ENCODE data around the gene TINAGL1.
A peak's percentile ranks its signal among the peaks of the same experiment; 100 is the strongest.

Gene TINAGL1, protein sequence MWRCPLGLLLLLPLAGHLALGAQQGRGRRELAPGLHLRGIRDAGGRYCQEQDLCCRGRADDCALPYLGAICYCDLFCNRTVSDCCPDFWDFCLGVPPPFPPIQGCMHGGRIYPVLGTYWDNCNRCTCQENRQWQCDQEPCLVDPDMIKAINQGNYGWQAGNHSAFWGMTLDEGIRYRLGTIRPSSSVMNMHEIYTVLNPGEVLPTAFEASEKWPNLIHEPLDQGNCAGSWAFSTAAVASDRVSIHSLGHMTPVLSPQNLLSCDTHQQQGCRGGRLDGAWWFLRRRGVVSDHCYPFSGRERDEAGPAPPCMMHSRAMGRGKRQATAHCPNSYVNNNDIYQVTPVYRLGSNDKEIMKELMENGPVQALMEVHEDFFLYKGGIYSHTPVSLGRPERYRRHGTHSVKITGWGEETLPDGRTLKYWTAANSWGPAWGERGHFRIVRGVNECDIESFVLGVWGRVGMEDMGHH

DNA sequence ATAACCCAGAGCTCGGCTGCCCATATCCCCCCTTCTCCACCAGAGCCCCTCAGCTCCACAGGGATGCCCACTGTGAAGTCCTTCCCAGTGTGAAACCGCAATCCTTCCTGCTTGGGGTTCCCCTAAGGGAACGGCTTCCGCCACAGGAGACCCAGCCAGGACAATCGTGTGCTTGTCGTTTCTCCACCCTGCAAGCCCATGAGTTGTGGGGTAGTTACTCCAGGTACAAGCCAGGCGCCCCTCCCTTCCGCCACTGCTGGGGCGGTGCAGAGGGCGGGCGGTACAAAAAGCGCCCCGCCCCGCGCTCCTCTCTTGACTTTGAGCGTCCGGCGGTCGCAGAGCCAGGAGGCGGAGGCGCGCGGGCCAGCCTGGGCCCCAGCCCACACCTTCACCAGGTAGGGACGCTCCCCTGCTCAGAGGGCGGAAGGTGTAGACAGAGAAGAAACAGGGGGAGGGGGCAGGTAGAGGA lies at the start of gene TINAGL1:
Gene TINAGL1, plus strand, starts transcription at position 315 of the 469 bp plus-strand sequence. CDS start 634 bp downstream, outside the sequence.
- no peak for DNase-seq (ENCODE audit: low spot score)
- Mint-ChIP-seq H3K4me1 (ENCODE audit: low read depth) (peaks cover 3% of the 10 kb centered on the region), H3K27ac (no peak within 1 kb of the TSS), H3K27me3 (ENCODE audit: low read depth) (peaks cover 9% of the 10 kb centered on the region), H3K36me3 (ENCODE audit: low read depth) (no peaks in the 10 kb centered on the region), H3K9me3 (no peaks in the 10 kb centered on the region), H3K4me3 (no peak within 1 kb of the TSS)

DNA sequence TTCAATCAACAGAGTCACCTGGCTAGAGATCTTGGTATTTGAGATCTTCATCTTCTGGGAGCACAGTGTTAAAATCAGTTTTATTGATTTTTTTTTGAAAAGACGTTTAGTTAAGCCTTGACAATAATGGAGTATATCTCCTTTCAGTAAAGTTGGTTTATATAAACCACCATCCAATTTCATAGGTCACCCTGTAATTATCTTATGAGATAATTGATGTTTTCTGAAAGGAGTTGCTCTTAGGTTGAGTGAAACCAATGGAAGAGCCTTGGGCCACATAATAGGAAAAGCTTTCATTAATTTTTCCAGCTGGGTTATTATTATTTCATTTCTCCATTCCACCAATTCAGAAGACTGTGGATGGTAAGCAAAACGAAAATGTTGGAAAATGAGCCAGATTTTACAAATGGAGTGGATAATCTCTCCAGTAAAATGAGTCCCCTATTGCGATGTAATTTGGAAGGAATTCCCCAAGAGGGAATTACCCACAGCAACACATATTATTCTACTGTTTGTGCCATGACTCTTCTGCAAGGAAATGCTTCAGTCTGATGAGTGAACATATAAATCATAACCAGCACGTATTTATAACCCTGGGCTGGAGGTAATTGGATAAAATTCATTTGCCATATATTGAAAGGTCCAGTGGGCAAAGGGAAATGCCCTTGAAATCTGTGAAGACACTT lies 46.2 kb upstream of the TINAGL1 start:
- no peaks in the 10 kb centered on the region for H3K36me3 Mint-ChIP-seq (ENCODE audit: low read depth)
- H3K9me3 Mint-ChIP-seq, result no peaks in the 10 kb centered on the region
- no peak overlapping the region for H3K27ac Mint-ChIP-seq
- DNase-seq (ENCODE audit: low spot score), result no peak
- no peak overlapping the region for H3K4me3 Mint-ChIP-seq
- no peaks in the 10 kb centered on the region for H3K4me1 Mint-ChIP-seq (ENCODE audit: low read depth)
- peaks cover 33% of the 10 kb centered on the region for H3K27me3 Mint-ChIP-seq (ENCODE audit: low read depth)

DNA sequence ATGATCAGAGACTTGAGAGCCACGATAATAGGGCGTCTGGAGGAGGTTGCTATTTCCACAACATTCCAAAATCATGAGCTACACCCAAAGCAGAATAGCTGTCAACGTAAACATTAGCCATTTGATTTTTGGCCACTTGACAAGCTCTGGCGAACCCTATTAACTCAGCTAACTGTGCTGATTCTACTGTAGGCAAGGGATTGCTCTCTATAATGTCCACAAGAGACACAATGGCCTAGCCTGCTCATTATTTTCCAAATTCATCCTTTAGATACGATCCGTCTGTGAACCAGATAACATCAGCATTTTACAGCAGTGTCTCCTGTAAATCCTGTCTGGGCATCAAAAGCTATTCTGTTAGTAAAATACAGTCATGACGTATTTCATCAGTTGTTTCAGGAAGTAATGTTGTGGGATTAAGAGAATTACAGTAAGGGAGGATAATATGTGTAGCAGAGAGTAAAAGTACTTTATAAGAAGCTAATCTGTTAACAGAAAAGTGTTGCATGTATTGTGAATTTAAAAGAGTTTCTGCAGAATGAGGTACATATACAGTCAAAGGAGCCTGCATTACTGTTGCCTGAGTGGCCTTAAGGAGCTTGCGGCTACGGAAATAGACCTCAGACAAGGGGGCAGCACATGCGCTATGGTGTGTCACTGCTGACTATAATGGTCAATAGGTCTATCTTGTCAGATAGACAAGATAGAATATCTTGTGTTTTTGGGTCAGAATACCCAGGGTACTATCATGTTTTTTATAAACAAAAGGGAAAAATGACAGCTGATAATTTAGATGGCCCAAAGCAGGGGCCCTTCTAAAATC lies 44.9 kb upstream of the TINAGL1 start:
- no peak overlapping the region for H3K27ac Mint-ChIP-seq
- peaks cover 35% of the 10 kb centered on the region for H3K27me3 Mint-ChIP-seq (ENCODE audit: low read depth)
- H3K9me3 Mint-ChIP-seq, result no peaks in the 10 kb centered on the region
- H3K4me3 Mint-ChIP-seq, result no peak overlapping the region
- DNase-seq (ENCODE audit: low spot score), result no peak
- H3K36me3 Mint-ChIP-seq (ENCODE audit: low read depth), result no peaks in the 10 kb centered on the region
- peaks cover 9% of the 10 kb centered on the region for H3K4me1 Mint-ChIP-seq (ENCODE audit: low read depth)

DNA sequence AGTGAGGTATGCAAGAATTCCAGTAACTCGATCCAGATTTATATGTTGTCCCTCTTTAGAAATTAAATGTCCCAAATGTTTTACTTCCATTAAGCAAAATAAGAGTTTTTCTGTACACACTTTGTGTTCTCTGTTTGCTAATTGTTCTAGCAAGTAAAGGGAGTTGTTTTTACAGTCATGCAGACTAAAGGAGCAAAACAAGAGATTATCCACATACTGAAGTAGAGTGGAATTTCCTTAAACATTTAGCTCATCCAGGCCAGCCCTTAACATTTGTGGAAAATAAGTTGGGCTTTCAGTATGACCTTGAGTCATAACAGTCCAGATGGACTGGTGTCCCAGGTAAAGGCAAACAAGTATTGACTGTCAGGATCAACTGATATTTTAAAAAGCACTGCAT lies 44.1 kb upstream of the TINAGL1 start:
- no peak for DNase-seq (ENCODE audit: low spot score)
- no peak overlapping the region for H3K4me3 Mint-ChIP-seq
- peaks cover 35% of the 10 kb centered on the region for H3K27me3 Mint-ChIP-seq (ENCODE audit: low read depth)
- peaks cover 9% of the 10 kb centered on the region for H3K4me1 Mint-ChIP-seq (ENCODE audit: low read depth)
- H3K9me3 Mint-ChIP-seq, result no peaks in the 10 kb centered on the region
- H3K36me3 Mint-ChIP-seq (ENCODE audit: low read depth), result no peaks in the 10 kb centered on the region
- no peak overlapping the region for H3K27ac Mint-ChIP-seq

DNA sequence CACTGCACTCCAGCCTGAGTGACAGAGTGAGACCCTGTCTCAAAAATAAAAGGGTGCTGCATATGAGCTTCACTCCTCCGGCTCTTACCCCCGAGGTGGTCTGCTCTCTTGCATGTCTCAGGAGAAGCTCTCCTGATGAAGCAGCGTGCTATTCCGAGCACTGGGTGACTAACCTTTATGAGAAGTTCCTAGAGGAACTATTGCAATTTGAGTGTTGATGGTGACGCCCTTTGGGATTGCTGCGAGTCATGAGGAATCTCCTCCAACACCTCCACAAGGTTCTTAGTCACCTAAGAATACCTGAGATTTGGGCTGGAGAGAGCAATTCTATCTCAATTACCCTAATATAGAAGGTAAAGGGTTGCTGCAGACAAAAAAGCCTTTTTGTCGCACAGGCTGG lies 40.8 kb upstream of the TINAGL1 start:
- no peak for DNase-seq (ENCODE audit: low spot score)
- Mint-ChIP-seq H3K9me3 (no peaks in the 10 kb centered on the region), H3K27me3 (ENCODE audit: low read depth) (peaks cover 26% of the 10 kb centered on the region), H3K4me1 (ENCODE audit: low read depth) (peaks cover 9% of the 10 kb centered on the region), H3K27ac (no peak overlapping the region), H3K36me3 (ENCODE audit: low read depth) (no peaks in the 10 kb centered on the region), H3K4me3 (no peak overlapping the region)

DNA sequence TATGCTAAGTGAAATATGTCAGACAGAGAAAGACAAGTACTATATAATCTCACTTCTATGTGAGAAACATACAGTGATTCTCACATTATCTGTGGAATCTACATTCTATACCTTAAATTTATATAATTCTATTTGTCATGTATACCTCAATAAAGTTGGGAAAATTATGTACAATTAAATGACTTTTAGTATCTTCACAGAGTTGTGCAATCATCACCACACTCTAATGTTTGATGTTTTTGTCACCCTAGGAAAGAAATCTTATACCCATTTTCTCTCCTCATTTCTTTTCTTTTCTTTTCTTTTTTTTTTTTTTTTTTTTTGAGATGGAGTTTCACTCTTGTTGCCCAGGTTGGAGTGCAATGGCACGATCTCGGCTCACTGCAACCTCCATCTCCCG lies 37.0 kb upstream of the TINAGL1 start:
- H3K36me3 Mint-ChIP-seq (ENCODE audit: low read depth), result no peaks in the 10 kb centered on the region

DNA sequence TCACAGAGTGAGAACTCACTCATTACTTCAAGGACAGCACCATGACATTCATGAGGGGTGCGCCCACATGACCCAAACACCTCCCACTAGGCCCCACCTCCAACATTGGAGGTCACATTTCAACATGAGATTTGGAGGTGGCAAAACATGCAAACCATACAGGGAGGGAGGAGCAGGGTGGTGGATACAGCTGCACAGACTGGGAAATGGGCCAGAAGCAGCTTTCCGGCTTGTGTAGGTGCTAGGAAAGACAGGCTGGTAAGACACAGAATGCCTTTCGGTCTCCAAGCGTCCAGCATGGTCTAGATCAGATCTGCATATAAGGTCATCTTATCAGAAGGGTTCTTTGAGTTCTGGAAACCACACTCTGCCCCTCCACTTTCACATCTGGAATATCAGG lies 35.1 kb upstream of the TINAGL1 start:
- H3K27me3 Mint-ChIP-seq (ENCODE audit: low read depth), result peaks cover 5% of the 10 kb centered on the region
- no peak for DNase-seq (ENCODE audit: low spot score)
- peaks cover 2% of the 10 kb centered on the region for H3K4me1 Mint-ChIP-seq (ENCODE audit: low read depth)
- no peak overlapping the region for H3K27ac Mint-ChIP-seq
- no peaks in the 10 kb centered on the region for H3K36me3 Mint-ChIP-seq (ENCODE audit: low read depth)
- H3K4me3 Mint-ChIP-seq, result no peak overlapping the region
- H3K9me3 Mint-ChIP-seq, result no peaks in the 10 kb centered on the region

More for the DNA sequence above, 37.0 kb upstream of the TINAGL1 start:
- no peak for DNase-seq (ENCODE audit: low spot score)
- Mint-ChIP-seq H3K27me3 (ENCODE audit: low read depth) (peaks cover 15% of the 10 kb centered on the region), H3K9me3 (no peaks in the 10 kb centered on the region), H3K4me1 (ENCODE audit: low read depth) (peaks cover 9% of the 10 kb centered on the region), H3K4me3 (no peak overlapping the region), H3K27ac (no peak overlapping the region)

DNA sequence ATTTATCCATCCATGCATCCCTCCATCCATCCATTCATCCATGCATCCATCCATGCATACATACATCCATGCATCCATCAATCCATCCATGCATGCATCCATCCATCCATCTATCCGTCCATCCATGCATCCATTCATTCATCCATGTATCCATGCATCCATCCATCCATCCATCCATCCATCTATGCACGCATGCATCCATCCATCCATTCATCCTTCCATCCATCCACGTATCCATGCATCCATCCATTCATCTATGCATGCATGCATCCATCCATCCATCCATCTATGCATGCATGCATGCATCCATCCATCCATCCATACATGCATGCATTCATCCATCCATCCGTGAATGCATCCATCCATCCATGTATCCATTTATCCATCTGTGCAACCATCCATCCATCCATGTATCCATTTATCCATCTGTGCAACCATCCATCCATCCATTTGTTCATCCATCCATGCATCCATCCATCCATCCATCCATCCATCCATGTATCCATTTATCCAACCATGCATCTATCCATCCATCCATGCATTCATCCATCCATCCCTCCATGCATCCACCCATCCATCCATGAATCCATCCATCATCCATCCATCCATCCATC lies 30.3 kb upstream of the TINAGL1 start:
- H3K4me1 Mint-ChIP-seq (ENCODE audit: low read depth), result peaks cover 10% of the 10 kb centered on the region
- no peaks in the 10 kb centered on the region for H3K36me3 Mint-ChIP-seq (ENCODE audit: low read depth)
- H3K27ac Mint-ChIP-seq, result no peak overlapping the region
- H3K27me3 Mint-ChIP-seq (ENCODE audit: low read depth), result peaks cover 2% of the 10 kb centered on the region
- DNase-seq (ENCODE audit: low spot score), result no peak
- no peak overlapping the region for H3K4me3 Mint-ChIP-seq
- no peaks in the 10 kb centered on the region for H3K9me3 Mint-ChIP-seq

DNA sequence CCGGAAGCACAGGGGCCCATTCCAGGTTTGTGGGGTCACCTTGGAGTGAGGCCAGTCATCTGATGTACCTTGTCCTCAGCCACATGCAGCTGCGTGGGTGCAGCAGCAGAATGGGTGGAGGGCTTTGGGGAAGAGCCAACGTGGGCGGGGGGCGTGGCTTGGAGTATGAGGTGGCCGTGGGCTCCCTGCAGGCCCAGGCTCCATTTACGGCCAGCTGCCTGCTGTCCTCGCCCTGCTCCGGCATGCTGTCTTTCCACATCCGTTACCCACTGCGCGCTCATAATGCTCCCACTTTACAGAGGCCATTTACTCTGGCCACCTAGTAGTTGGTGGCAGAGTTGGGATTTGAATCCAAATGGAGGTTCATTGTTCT lies 27.8 kb upstream of the TINAGL1 start:
- Mint-ChIP-seq H3K27ac (no peak overlapping the region), H3K27me3 (ENCODE audit: low read depth) (peaks cover 3% of the 10 kb centered on the region), H3K9me3 (no peaks in the 10 kb centered on the region)

DNA sequence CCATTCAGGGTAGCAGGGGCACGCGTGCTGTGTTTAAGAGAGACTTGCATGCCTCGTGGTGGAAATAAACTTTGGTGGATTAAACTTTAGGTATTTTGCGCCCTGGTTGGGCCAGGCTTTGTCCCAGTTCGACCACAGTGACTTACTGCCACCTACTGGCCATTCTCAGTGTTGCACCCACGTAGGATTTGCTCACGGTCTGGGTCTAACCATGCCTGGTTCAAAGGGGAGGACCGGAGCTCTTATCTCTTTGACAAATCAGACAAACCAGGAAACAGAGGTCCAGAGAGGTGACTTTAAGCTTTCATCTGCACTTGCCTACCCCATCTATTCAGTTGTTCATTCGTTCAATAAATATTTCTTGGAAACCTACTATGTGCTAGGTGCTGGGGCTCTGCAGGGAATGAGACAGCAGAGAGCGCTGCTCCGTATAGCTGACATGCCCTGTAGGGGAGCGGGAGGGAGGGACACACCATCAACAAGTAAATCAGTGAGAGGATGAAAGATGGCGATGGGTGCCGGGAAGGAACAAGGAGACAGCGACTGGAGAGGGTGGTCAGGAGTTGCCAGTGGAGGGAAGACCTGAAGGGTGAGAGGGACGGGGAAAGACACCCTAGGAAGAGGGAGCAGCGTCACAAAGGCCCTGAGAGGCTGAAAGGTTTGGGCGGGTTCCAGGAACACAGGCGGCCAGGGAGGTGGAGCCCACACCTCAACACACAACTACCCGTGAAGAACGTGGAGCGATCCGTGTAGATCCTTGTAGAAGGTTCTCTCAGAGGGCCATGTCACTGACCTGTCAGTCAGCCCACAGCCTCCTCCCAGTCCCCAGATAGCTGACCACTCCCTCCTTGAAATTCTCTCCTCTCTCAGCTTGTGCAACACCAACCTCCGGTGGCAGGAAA lies 27.2 kb upstream of the TINAGL1 start:
- H3K27ac Mint-ChIP-seq, result peak overlapping the region; percentile 60
- H3K9me3 Mint-ChIP-seq, result no peaks in the 10 kb centered on the region
- peak overlapping the region; percentile 70 for H3K4me3 Mint-ChIP-seq
- DNase-seq (ENCODE audit: low spot score), result peak; percentile 81
- H3K36me3 Mint-ChIP-seq (ENCODE audit: low read depth), result no peaks in the 10 kb centered on the region
- peaks cover 10% of the 10 kb centered on the region for H3K4me1 Mint-ChIP-seq (ENCODE audit: low read depth)
- peaks cover 7% of the 10 kb centered on the region for H3K27me3 Mint-ChIP-seq (ENCODE audit: low read depth)

More for the DNA sequence above, 27.8 kb upstream of the TINAGL1 start:
- no peak for DNase-seq (ENCODE audit: low spot score)
- Mint-ChIP-seq H3K4me1 (ENCODE audit: low read depth) (peaks cover 10% of the 10 kb centered on the region), H3K36me3 (ENCODE audit: low read depth) (no peaks in the 10 kb centered on the region), H3K4me3 (no peak overlapping the region)

DNA sequence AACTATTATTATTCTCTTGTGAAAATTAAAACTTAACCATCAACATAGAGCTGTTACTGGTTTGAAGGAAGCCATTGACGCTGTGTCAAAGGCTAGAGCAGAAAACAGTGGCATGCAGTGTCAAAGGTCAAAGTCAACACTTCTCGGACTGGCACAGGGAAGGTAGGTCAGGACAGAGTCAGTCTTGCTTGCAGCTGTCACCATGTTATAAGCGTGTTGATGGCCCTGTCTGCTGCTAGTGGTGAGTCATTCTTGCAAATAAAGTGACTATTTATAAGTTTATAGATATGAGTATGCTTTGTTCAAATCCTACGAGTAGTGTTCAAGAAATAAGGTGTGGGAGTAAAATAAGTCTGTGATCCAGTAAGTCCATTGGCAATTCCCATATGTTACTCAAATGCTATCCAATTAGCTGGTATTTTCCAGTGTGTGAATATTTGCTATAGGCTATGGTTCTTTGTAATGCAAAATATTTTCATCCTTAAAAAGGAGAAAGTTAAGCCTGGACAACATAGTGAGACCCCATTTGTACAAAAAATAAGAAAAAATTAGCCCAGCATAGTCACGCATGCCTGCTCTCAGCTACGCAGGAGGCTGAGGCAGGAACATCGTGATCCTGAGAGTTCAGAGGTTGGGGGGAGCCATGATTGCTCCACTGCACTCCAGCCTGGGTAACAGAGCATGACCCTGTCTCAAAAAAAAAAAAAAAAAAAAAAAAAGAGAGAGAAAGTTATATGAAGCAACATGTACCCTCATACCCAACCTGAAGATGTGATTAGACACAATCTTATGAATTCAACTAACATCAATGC lies 26.3 kb upstream of the TINAGL1 start:
- peak overlapping the region; percentile 70 for H3K4me3 Mint-ChIP-seq
- DNase-seq (ENCODE audit: low spot score), result no peak
- H3K27me3 Mint-ChIP-seq (ENCODE audit: low read depth), result peaks cover 10% of the 10 kb centered on the region
- H3K27ac Mint-ChIP-seq, result no peak overlapping the region
- H3K4me1 Mint-ChIP-seq (ENCODE audit: low read depth), result peaks cover 10% of the 10 kb centered on the region
- H3K36me3 Mint-ChIP-seq (ENCODE audit: low read depth), result no peaks in the 10 kb centered on the region
- H3K9me3 Mint-ChIP-seq, result no peaks in the 10 kb centered on the region

DNA sequence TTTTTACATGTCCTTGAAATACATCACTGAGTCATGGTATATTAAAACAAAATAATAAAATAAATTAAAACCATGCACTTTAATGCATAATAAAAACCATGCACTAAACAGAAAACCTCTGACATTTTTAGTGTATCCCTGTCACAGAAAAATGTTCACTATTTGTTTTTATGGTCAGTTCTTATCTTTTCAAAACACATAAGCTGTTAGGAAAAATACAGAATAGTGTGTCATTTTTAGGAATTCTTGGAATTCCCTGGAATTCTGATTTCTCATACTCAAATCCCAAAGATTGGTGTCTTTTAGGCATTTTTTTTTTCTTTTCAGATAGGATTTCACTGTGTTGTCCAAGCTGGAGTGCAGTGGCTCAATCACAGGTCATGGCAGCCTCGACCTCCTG lies 25.1 kb upstream of the TINAGL1 start:
- Mint-ChIP-seq H3K27ac (no peak overlapping the region), H3K27me3 (ENCODE audit: low read depth) (peaks cover 16% of the 10 kb centered on the region), H3K4me1 (ENCODE audit: low read depth) (peaks cover 10% of the 10 kb centered on the region), H3K4me3 (no peak overlapping the region), H3K36me3 (ENCODE audit: low read depth) (no peaks in the 10 kb centered on the region), H3K9me3 (no peaks in the 10 kb centered on the region)
- no peak for DNase-seq (ENCODE audit: low spot score)
